Loucy (cell line): ENCODE measurements around the gene TREX2.

Experiments used
- EZH2phosphoT487 ChIP-seq: fragments of 200-600 bp; IDR thresholded peaks from 2 replicates; pipeline ENCODE4 v1.6.1; 2018; ENCODE audit warnings: antibody characterized with exemption, mild to moderate bottlenecking, moderate library complexity, borderline replicate concordance
- TF ChIP-seq, protein P1 (sequence below): fragments of 200-600 bp; sonication (generic); conservative IDR thresholded peaks from 2 replicates; pipeline ENCODE4 v1.5.1; 2014; ENCODE audit warnings: mild to moderate bottlenecking, antibody characterized with exemption, low read length

DNA sequence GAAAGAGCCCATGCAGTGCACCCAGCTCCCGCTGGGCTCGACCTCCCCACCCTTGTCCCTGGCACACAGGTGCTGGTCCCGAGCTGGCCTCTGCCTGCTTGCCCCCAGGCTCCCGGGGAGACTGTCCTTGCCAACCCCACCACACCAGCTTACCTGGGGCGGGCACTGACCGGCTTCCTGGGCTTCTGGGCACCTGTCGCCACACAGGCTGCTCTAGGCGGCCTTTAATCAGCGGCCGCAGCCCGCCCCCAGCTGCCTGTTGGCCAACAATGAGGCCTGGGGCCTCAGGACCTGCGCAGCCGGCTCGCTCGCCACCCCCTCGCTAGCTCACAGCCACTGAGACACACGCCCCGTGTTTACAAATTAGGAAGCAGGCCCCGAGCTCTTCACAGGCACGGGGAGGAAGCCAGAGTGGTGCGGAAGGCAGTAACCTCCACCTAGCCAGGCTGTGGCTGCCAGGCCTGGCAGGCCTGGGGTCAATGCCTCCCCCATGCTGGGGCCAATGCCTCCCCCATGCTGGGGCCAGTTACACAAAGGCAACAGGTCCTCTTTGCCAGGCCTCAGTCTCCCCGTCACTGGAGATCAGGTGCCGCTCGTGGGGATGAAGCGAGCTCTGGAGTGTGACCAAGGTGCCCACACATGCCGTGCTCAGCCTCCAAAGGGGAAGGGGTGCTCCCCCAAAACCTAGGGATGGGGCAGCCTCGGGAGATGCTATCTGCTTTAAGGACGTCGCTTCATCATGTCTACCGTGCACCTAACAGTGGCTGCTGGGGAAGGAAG, at the start of gene TREX2:
- TF ChIP-seq, protein P1, sequence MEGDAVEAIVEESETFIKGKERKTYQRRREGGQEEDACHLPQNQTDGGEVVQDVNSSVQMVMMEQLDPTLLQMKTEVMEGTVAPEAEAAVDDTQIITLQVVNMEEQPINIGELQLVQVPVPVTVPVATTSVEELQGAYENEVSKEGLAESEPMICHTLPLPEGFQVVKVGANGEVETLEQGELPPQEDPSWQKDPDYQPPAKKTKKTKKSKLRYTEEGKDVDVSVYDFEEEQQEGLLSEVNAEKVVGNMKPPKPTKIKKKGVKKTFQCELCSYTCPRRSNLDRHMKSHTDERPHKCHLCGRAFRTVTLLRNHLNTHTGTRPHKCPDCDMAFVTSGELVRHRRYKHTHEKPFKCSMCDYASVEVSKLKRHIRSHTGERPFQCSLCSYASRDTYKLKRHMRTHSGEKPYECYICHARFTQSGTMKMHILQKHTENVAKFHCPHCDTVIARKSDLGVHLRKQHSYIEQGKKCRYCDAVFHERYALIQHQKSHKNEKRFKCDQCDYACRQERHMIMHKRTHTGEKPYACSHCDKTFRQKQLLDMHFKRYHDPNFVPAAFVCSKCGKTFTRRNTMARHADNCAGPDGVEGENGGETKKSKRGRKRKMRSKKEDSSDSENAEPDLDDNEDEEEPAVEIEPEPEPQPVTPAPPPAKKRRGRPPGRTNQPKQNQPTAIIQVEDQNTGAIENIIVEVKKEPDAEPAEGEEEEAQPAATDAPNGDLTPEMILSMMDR, result no peak
- no peak for TF ChIP-seq EZH2phosphoT487
